GM23338 (cell line): Measurements from ENCODE around the gene MET.

Experiments used
- EZH2 ChIP-seq: fragments of 200-600 bp; sonication (generic); IDR thresholded peaks from one replicate; pipeline ENCODE4 v1.8.0; 2017; ENCODE audit warnings: antibody characterized with exemption, mild to moderate bottlenecking, low read depth; ENCODE audit not compliant: unreplicated experiment
- EZH2phosphoT487 ChIP-seq: fragments of 200-600 bp; sonication (generic); IDR thresholded peaks from one replicate; pipeline ENCODE4 v1.8.1; 2018; ENCODE audit warnings: antibody characterized with exemption; ENCODE audit not compliant: unreplicated experiment
- JUNB ChIP-seq: IDR thresholded peaks from one replicate; pipeline ENCODE4 v1.6.1; 2016; ENCODE audit warnings: antibody characterized with exemption; ENCODE audit not compliant: unreplicated experiment
- NANOG ChIP-seq: IDR thresholded peaks from 2 replicates; pipeline ENCODE4 v1.6.1; 2016; ENCODE audit warnings: antibody characterized with exemption, borderline replicate concordance
- POLR2AphosphoS5 ChIP-seq: IDR thresholded peaks from 2 replicates; pipeline ENCODE4 v1.6.1; 2016; ENCODE audit warnings: antibody characterized with exemption, low read depth
- REST ChIP-seq: IDR thresholded peaks from one replicate; pipeline ENCODE4 v1.6.1; 2018; ENCODE audit warnings: antibody characterized with exemption; ENCODE audit not compliant: unreplicated experiment
- STAT1 ChIP-seq: IDR thresholded peaks from one replicate; pipeline ENCODE4 v1.6.1; 2016; ENCODE audit warnings: antibody characterized with exemption; ENCODE audit not compliant: unreplicated experiment
- ZNF462 ChIP-seq: fragments of 250-450 bp; sonication (Bioruptor Pico); IDR thresholded peaks from 2 replicates; pipeline ENCODE4 v1.5.0; 2020; ENCODE audit warnings: mild to moderate bottlenecking, moderate library complexity
- TF ChIP-seq, protein P1 (sequence below), 2 experiments: fragments of 200-600 bp in 1 of 2; sonication (generic) in 1 of 2; conservative IDR thresholded peaks; 2 replicates each; pipeline versions ENCODE4 v1.5.1 to v1.6.1; 2016 to 2017; ENCODE audit warnings: antibody characterized with exemption in 2 of 2, low read depth in 2 of 2, mild to moderate bottlenecking in 2 of 2, moderate library complexity in 1 of 2
- TF ChIP-seq, protein P2 (sequence below): IDR thresholded peaks from 2 replicates; pipeline ENCODE4 v1.6.1; 2016; ENCODE audit warnings: antibody characterized with exemption

DNA sequence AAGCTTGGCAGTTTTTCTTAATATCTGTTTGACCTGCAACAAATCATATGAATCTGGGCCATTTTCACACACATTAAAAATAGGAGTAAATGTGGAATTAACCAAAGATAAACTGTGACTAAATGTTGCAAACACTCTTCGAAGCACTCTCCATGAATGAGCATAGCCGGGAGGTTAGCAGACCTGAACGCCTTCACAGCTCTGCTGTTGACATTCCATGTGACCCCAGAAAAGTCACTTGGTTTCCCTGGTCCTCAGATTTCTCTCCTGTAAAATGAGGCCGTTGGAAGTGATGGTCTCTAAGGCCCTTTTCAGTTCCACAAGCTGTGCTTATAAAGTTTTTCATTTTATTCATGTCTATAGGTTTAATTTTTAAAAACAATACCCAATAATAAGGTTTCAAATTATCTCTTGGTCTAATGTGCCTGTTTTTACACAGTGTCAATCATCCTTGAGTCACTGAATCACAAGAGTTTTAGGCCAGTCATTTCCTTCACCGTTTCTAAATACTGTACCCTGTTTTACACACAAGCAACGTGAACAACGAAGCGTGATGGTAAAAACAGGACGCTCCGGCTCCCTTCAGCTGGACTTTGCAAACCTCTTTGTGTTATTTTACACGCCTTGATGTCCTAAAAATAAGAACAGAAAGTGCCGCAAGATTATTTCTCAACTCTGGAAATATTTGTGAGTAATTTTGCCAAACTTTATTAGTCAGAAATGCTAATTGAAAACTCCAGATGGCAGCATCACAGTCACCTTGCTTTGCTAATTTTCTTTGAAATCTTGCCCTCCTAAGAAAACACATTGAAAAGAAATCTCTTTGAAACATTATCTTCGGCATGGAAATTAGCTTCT is 38.6 kb upstream of the MET start:
- TF ChIP-seq, protein P1, sequence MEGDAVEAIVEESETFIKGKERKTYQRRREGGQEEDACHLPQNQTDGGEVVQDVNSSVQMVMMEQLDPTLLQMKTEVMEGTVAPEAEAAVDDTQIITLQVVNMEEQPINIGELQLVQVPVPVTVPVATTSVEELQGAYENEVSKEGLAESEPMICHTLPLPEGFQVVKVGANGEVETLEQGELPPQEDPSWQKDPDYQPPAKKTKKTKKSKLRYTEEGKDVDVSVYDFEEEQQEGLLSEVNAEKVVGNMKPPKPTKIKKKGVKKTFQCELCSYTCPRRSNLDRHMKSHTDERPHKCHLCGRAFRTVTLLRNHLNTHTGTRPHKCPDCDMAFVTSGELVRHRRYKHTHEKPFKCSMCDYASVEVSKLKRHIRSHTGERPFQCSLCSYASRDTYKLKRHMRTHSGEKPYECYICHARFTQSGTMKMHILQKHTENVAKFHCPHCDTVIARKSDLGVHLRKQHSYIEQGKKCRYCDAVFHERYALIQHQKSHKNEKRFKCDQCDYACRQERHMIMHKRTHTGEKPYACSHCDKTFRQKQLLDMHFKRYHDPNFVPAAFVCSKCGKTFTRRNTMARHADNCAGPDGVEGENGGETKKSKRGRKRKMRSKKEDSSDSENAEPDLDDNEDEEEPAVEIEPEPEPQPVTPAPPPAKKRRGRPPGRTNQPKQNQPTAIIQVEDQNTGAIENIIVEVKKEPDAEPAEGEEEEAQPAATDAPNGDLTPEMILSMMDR (conservative IDR thresholded peaks at IDR 0.05; ENCODE audit: low read depth in 2 of 2): no peak
- TF ChIP-seq REST (no peak), EZH2 (no peak), JUNB (no peak), POLR2AphosphoS5 (no peak), EZH2phosphoT487 (no peak), STAT1 (no peak), NANOG (no peak), ZNF462 (CRISPR knock-in tag) (no peak)
- TF ChIP-seq, protein P2, sequence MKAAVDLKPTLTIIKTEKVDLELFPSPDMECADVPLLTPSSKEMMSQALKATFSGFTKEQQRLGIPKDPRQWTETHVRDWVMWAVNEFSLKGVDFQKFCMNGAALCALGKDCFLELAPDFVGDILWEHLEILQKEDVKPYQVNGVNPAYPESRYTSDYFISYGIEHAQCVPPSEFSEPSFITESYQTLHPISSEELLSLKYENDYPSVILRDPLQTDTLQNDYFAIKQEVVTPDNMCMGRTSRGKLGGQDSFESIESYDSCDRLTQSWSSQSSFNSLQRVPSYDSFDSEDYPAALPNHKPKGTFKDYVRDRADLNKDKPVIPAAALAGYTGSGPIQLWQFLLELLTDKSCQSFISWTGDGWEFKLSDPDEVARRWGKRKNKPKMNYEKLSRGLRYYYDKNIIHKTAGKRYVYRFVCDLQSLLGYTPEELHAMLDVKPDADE: no peak
